Osteocyte (in vitro differentiated cells): Measurements from ENCODE around the gene HOXA2. TPM values are rescaled to one million over a fixed set of nuclear protein-coding genes. Genes with fewer than 3 reads are reported as not detected.
A peak's percentile ranks its signal among the peaks of the same experiment; 100 is the strongest.

Source experiments
- DNase-seq: peaks from one replicate; pipeline ENCODE4 v3.0.0; 2021; ENCODE audit warnings: mixed read lengths; ENCODE audit not compliant: unreplicated experiment; ENCODE audit errors: extremely low spot score
- H3K27ac Mint-ChIP-seq: one replicate; pipeline ENCODE4 v1.8.0; 2021; ENCODE audit warnings: mild to moderate bottlenecking, mixed read lengths; ENCODE audit not compliant: unreplicated experiment
- H3K27me3 Mint-ChIP-seq: one replicate; pipeline ENCODE4 v1.8.0; 2021; ENCODE audit warnings: mixed read lengths; ENCODE audit not compliant: unreplicated experiment
- H3K36me3 Mint-ChIP-seq: one replicate; pipeline ENCODE4 v1.8.0; 2021; ENCODE audit warnings: mixed read lengths; ENCODE audit not compliant: unreplicated experiment
- H3K4me1 Mint-ChIP-seq: one replicate; pipeline ENCODE4 v1.8.0; 2021; ENCODE audit warnings: mixed read lengths; ENCODE audit not compliant: unreplicated experiment
- H3K4me3 Mint-ChIP-seq: one replicate; pipeline ENCODE4 v1.8.0; 2021; ENCODE audit warnings: mild to moderate bottlenecking, moderate library complexity, mixed read lengths; ENCODE audit not compliant: unreplicated experiment
- H3K9me3 Mint-ChIP-seq: one replicate; pipeline ENCODE4 v1.8.0; 2021; ENCODE audit warnings: mixed read lengths; ENCODE audit not compliant: unreplicated experiment
- CTCF ChIP-seq: fragments of 200-600 bp; sonication (generic); IDR thresholded peaks from 2 replicates; pipeline ENCODE4 v1.5.0; 2021; ENCODE audit warnings: antibody characterized with exemption, mild to moderate bottlenecking, moderate library complexity
- total RNA-seq: library from RNA; stranded (reverse); gene quantifications from 2 replicates; pipeline ENCODE4 v1.2.1, GENCODE V29; 2021

Gene HOXA2
- total RNA-seq, 1 donor from 2014 or later: not detected

- no peak for DNase-seq
- Mint-ChIP-seq H3K4me1 (peaks cover 21% of the 10 kb centered on the region), H3K36me3 (peaks cover 3% of the 10 kb centered on the region), H3K9me3 (no peaks in the 10 kb centered on the region), H3K27ac (no peak overlapping the region), H3K4me3 (no peak overlapping the region), H3K27me3 (peaks cover 94% of the 10 kb centered on the region)
- no peak for TF ChIP-seq CTCF
Observed at GRCh38 chr7:27098578-27099451, 3.7 kb downstream of the HOXA2 start.

- no peak for TF ChIP-seq CTCF
- Mint-ChIP-seq H3K9me3 (no peaks in the 10 kb centered on the region), H3K4me3 (peak overlapping the region; percentile 40), H3K36me3 (peaks cover 2% of the 10 kb centered on the region), H3K27me3 (peaks cover 94% of the 10 kb centered on the region), H3K27ac (no peak overlapping the region), H3K4me1 (peaks cover 21% of the 10 kb centered on the region)
- no peak for DNase-seq
Observed at GRCh38 chr7:27097686-27098577, 4.6 kb downstream of the HOXA2 start.

GRCh38 chr7:27096768-27097514, 5.5 kb downstream of the HOXA2 start:
- Mint-ChIP-seq H3K4me1 (peaks cover 19% of the 10 kb centered on the region), H3K27me3 (peaks cover 95% of the 10 kb centered on the region), H3K36me3 (no peaks in the 10 kb centered on the region), H3K9me3 (no peaks in the 10 kb centered on the region), H3K4me3 (peak overlapping the region; percentile 72), H3K27ac (no peak overlapping the region)
- TF ChIP-seq CTCF: no peak
- no peak for DNase-seq

GRCh38 chr7:27095897-27096767, 6.4 kb downstream of the HOXA2 start, which contains the start of gene HOXA1:
Gene HOXA1 (minus strand): TSS chr7:27096000. CDS start chr7:27095912, 88 bp downstream.
- peaks cover 95% of the 10 kb centered on the region for H3K27me3 Mint-ChIP-seq
- no peaks in the 10 kb centered on the region for H3K9me3 Mint-ChIP-seq
- H3K36me3 Mint-ChIP-seq: no peaks in the 10 kb centered on the region
- H3K27ac Mint-ChIP-seq: no peak within 1 kb of the TSS
- no peak for DNase-seq
- peaks cover 13% of the 10 kb centered on the region for H3K4me1 Mint-ChIP-seq
- peak within 1 kb of the TSS; percentile 72 for H3K4me3 Mint-ChIP-seq
- no peak for TF ChIP-seq CTCF
